PC-3 (cell line): Measurements from ENCODE around the gene LAMA2. TPM values are rescaled to one million over a fixed set of nuclear protein-coding genes. Genes with fewer than 3 reads are reported as not detected.

Experiments
- ATAC-seq: fragments of 200-7000 bp; cut with Tn5 transposase; 2 replicates; pipeline ENCODE4 v1.9.1; 2020; ENCODE audit warnings: mild to moderate bottlenecking, moderate library complexity
- BruUV-seq: library from RNA; stranded (reverse); fragments of 400-500 nt; replicated peaks from 2 replicates; lab custom pipeline; 2021; lab: Mats Ljungman, UMichigan
- CTCF ChIA-PET: fragments of 300-600 bp; sonication (Branson Sonifier 250); formaldehyde crosslinking; loops from one replicate; lab custom pipeline; 2022; ENCODE audit warnings: antibody characterized with exemption; lab: Charles Lee
- POLR2A ChIA-PET: fragments of 300-600 bp; sonication (Branson Sonifier 250); formaldehyde crosslinking; loops from one replicate; lab custom pipeline; 2022; ENCODE audit warnings: antibody characterized with exemption; ENCODE audit not compliant: unreplicated experiment; lab: Charles Lee
- DNase-seq: peaks from one replicate; pipeline ENCODE4 v3.0.0-alpha.2; 2015
- H2AFZ ChIP-seq: fragments of 300-600 bp; sonication (generic); 2 replicates; pipeline ENCODE4 v1.6.0; 2016; ENCODE audit warnings: antibody characterized with exemption, low read length
- H3F3A ChIP-seq: fragments of 300-600 bp; sonication (generic); one replicate; pipeline ENCODE4 v1.6.0; 2017; ENCODE audit warnings: antibody characterized with exemption, low read length, control low read depth, mild to moderate bottlenecking; ENCODE audit not compliant: unreplicated experiment
- H3K27ac ChIP-seq: fragments of 300-600 bp; sonication (generic); 2 replicates; pipeline ENCODE4 v1.5.1; 2016; ENCODE audit warnings: mild to moderate bottlenecking, low read length
- H3K27me3 ChIP-seq: fragments of 300-600 bp; sonication (generic); 2 replicates; pipeline ENCODE4 v1.6.1; 2016; ENCODE audit warnings: low read length, mixed read lengths
- H3K36me3 ChIP-seq: fragments of 300-600 bp; sonication (generic); 2 replicates; pipeline ENCODE4 v1.6.1; 2016; ENCODE audit warnings: low read depth, mixed run types, low read length, mixed read lengths
- H3K4me1 ChIP-seq: fragments of 300-600 bp; sonication (generic); 2 replicates; pipeline ENCODE4 v1.5.1; 2016; ENCODE audit warnings: low read length; ENCODE audit not compliant: insufficient read depth
- H3K4me2 ChIP-seq: fragments of 300-600 bp; sonication (generic); 2 replicates; pipeline ENCODE4 v1.6.0; 2016; ENCODE audit warnings: low read length
- H3K4me3 ChIP-seq: fragments of 300-600 bp; sonication (generic); 2 replicates; pipeline ENCODE4 v1.5.1; 2016; ENCODE audit warnings: mild to moderate bottlenecking, low read length, mixed read lengths
- H3K79me2 ChIP-seq: fragments of 300-600 bp; sonication (generic); 2 replicates; pipeline ENCODE4 v1.6.1; 2017; ENCODE audit warnings: low read length, mixed read lengths
- H3K9ac ChIP-seq: fragments of 300-600 bp; sonication (generic); 2 replicates; pipeline ENCODE4 v1.6.0; 2016; ENCODE audit warnings: mild to moderate bottlenecking, low read length
- H3K9me2 ChIP-seq: fragments of 300-600 bp; sonication (generic); replicated peaks from 2 replicates; pipeline ENCODE4 v1.6.1; 2016; ENCODE audit warnings: mixed run types, low read length, mixed read lengths
- H3K9me3 ChIP-seq: fragments of 300-600 bp; sonication (generic); 2 replicates; pipeline ENCODE4 v1.6.1; 2016; ENCODE audit warnings: low read length, mixed read lengths
- H4K20me1 ChIP-seq: fragments of 300-600 bp; sonication (generic); 2 replicates; pipeline ENCODE4 v1.6.1; 2016; ENCODE audit warnings: low read length, mixed read lengths
- EZH2 ChIP-seq: fragments of 300-600 bp; sonication (generic); IDR thresholded peaks from one replicate; pipeline ENCODE4 v1.6.1; 2017; ENCODE audit warnings: antibody characterized with exemption, mild to moderate bottlenecking, low read length; ENCODE audit not compliant: unreplicated experiment
- EZH2phosphoT487 ChIP-seq: fragments of 300-600 bp; sonication (generic); IDR thresholded peaks from 2 replicates; pipeline ENCODE4 v1.6.1; 2018; ENCODE audit warnings: mild to moderate bottlenecking, antibody characterized with exemption, low read length, borderline replicate concordance
- intact Hi-C: fragments of 100-400 bp; cut with micrococcal nuclease; formaldehyde crosslinking; loops from 2 replicates; pipeline ENCODE4 v1.9.0; 2023
- total RNA-seq: library from RNA; depleted of rRNA; stranded (reverse); fragments of >200 nt; gene quantifications from 2 replicates; pipeline ENCODE4 v1.2.3, GENCODE V29; 2014

LAMA2 gene
- total RNA-seq, 1 experiment from 2014 or later = 0.22 TPM

- intact Hi-C loops = loop anchor here (2.0 kb wide), 1 partner anchor 67 kb away; no protein-coding TSS in a partner anchor
- no peaks in the 10 kb centered on the region for H3K9me2 ChIP-seq
- H3K9ac ChIP-seq = no peak overlapping the region
- CTCF ChIA-PET = no interaction called here
- no peaks in the 10 kb centered on the region for H3K27me3 ChIP-seq
- no peaks in the 10 kb centered on the region for H3K36me3 ChIP-seq
- no peaks in the 10 kb centered on the region for H3K79me2 ChIP-seq
- no peaks in the 10 kb centered on the region for H3K4me1 ChIP-seq
- no peak overlapping the region for H3K4me2 ChIP-seq
- no peak overlapping the region for H3K27ac ChIP-seq
- H4K20me1 ChIP-seq = no peaks in the 10 kb centered on the region
- POLR2A ChIA-PET = no interaction called here
- no TSS peak for BruUV-seq
- ATAC-seq (no peak), DNase-seq (no peak)
- no peaks in the 10 kb centered on the region for H3K9me3 ChIP-seq
- TF ChIP-seq EZH2phosphoT487 (no peak), EZH2 (no peak)
- H3F3A ChIP-seq = no peaks in the 10 kb centered on the region
- H2AFZ ChIP-seq = no peak overlapping the region
- H3K4me3 ChIP-seq = no peak overlapping the region
Observed at GRCh38 chr6:129565811-129566210, 682.9 kb downstream of the LAMA2 start.
